A673 (cell line): ENCODE results near the gene CBY2.

ENCODE experiments used
- CTCF ChIP-seq: fragments of 300-800, 200-600 bp; sonication (generic); conservative IDR thresholded peaks from 2 replicates; pipeline ENCODE4 v1.5.1; 2017; ENCODE audit warnings: low read depth, mild to moderate bottlenecking, antibody characterized with exemption, low read length, moderate library complexity, mixed read lengths
- EZH2 ChIP-seq: fragments of 200-600 bp; sonication (generic); IDR thresholded peaks from 2 replicates; pipeline ENCODE4 v1.6.1; 2017; ENCODE audit warnings: borderline replicate concordance, low read depth, mild to moderate bottlenecking, mixed read lengths, antibody characterized with exemption, low read length; ENCODE audit not compliant: poor library complexity, severe bottlenecking

GRCh38 chr13:45721203-45721731 is 19.1 kb downstream of the CBY2 start:
- TF ChIP-seq CTCF (no peak), EZH2 (no peak)
